Pancreas (tissue), 10 donors: ENCODE measurements around the gene PGR. TPM values are rescaled to one million over a fixed set of nuclear protein-coding genes. Genes with fewer than 3 reads are reported as not detected.

ENCODE experiments used
- ATAC-seq, 4 donors: fragments of 200-7000 bp; cut with Tn5 transposase; one replicate each; pipeline versions ENCODE4 v1.8.0 to v1.9.1; 2020; ENCODE audit warnings: mild to moderate bottlenecking in 4 of 4, moderate library complexity in 4 of 4
- DNase-seq, 6 donors: peaks; one replicate each; pipeline ENCODE4 v3.0.0-alpha.2; 2020
- FAIRE-seq: peaks from 2 replicates; lab custom pipeline; 2012; peaks lifted over from hg19 to GRCh38; lab: Jason Lieb, UNC
- H3K27ac ChIP-seq, 4 donors: fragments of 200-600 bp; sonication (generic); 1 replicate in 3 of 4; 2 replicates in 1 of 4; pipeline versions ENCODE4 v1.5.0 to v1.8.0; 2020
- H3K27me3 ChIP-seq, 4 donors: fragments of 200-600 bp; one replicate each; pipeline ENCODE4 v1.8.0; 2021
- H3K36me3 ChIP-seq, 3 donors: fragments of 200-600 bp; sonication (generic) in 1 of 3; one replicate each; pipeline versions ENCODE4 v1.5.0 to v1.8.0; 2020 to 2021
- H3K4me1 ChIP-seq, 3 donors: fragments of 200-600 bp; one replicate each; pipeline ENCODE4 v1.8.0; 2021
- H3K4me3 ChIP-seq, 4 donors: fragments of 200-600 bp; sonication (generic) in 2 of 4; one replicate each; pipeline versions ENCODE4 v1.5.0 to v1.8.0; 2020 to 2021
- H3K9me3 ChIP-seq, 4 donors: fragments of 200-600 bp; one replicate each; pipeline ENCODE4 v1.8.0; 2021
- WGBS, 2 donors: extraction: QIAGEN DNeasy Blood & Tissue Kit; methylation state at CpG; one replicate each; pipeline ENCODE4 v1.1.7; 2013; 5-methylcytosine and 5-hydroxymethylcytosine counted together
- intact Hi-C, 3 donors: fragments of 100-400 bp; cut with DNase I; formaldehyde crosslinking; loops; one replicate each; pipeline versions ENCODE4 v1.11.1 to v1.14.2; 2022
- polyA plus RNA-seq, 2 donors: library from polyadenylated mRNA; stranded (reverse); fragments of 200-250 nt; gene quantifications; one replicate each; pipeline ENCODE4 v1.2.3, GENCODE V29; 2013
- total RNA-seq, 6 donors: library from RNA; stranded (reverse); fragmentation: NEBNext Ultra II Directional in 4 of 6; extraction: Animal tissue kit (Norgen Biotek cat#: 25700) in 4 of 6; gene quantifications; one replicate each; pipeline versions ENCODE4 v1.2.1 to v1.2.4, GENCODE V29; 2021 to 2023
- TF ChIP-seq, protein P1 (sequence below), 4 donors: fragments of 200-600 bp; sonication (generic) in 3 of 4; IDR thresholded peaks; one replicate each; pipeline versions ENCODE4 v1.5.0 to v1.8.0; 2021; ENCODE audit warnings: antibody characterized with exemption in 4 of 4
- donor health status: healthy with polysubstance abuse.
- donor health status: DM: no; HTN: no; CAD: no; lungs with moderate emphysema.
- donor health status: DM: no; HTN: no; CAD: no.
- donor health status: control.
- donor health status: control.
- donor health status: Bipolar disorder and iron deficiency.
- donor health status: DM: yes; HTN: yes; CAD: no.
- donor health status: DM: no; HTN: no; CAD: no.
- donor health status: DM: no; HTN: no; CAD: no.
- donor health status: DM: yes; HTN: yes; CAD: no.

PGR gene
- total and polyA plus RNA-seq, 8 donors: 0.23 to 1.9 (median 0.73) TPM

DNA sequence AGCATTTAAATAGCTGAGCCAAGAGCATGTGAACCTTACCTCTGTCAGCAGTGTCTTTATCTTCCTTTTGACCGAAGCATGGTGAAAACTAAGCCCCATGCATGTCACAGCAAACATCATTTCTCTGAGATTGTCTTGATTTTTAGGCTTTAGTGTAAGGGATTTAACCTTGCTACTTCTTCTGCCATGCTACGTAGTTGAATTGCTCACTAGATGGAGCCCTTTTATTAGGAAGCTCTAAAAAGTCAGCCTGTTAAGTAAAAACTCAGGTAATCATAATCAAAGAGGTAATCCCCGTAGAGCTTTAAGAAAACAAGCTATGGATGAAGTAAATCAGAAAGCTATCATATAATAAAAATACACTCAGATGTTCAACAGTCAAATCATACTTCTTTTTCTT is 149.5 kb downstream of the PGR start:
- FAIRE-seq: no peak
- TF ChIP-seq, protein P1, sequence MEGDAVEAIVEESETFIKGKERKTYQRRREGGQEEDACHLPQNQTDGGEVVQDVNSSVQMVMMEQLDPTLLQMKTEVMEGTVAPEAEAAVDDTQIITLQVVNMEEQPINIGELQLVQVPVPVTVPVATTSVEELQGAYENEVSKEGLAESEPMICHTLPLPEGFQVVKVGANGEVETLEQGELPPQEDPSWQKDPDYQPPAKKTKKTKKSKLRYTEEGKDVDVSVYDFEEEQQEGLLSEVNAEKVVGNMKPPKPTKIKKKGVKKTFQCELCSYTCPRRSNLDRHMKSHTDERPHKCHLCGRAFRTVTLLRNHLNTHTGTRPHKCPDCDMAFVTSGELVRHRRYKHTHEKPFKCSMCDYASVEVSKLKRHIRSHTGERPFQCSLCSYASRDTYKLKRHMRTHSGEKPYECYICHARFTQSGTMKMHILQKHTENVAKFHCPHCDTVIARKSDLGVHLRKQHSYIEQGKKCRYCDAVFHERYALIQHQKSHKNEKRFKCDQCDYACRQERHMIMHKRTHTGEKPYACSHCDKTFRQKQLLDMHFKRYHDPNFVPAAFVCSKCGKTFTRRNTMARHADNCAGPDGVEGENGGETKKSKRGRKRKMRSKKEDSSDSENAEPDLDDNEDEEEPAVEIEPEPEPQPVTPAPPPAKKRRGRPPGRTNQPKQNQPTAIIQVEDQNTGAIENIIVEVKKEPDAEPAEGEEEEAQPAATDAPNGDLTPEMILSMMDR (IDR thresholded peaks at IDR 0.05): no peak
- Histone ChIP-seq H3K4me3 (no peak overlapping the region), H3K4me1 (no peaks in the 10 kb centered on the region), H3K9me3 (no peaks in the 10 kb centered on the region), H3K27me3 (no peaks in the 10 kb centered on the region), H3K27ac (no peak overlapping the region), H3K36me3 (no peaks in the 10 kb centered on the region)
- DNase-seq: no peak
- ATAC-seq: no peak
- intact Hi-C loops: no loop called here
- 71 to 83% methylated on average over 3 of the region's 3 CpGs for WGBS, 2 donors
